Measurements from ENCODE around the gene RGS3. TPM values are rescaled to one million over a fixed set of nuclear protein-coding genes. Genes with fewer than 3 reads are reported as not detected.

The RGS3 gene
- total RNA-seq, 1 donor = 48.9 TPM

- DNase-seq (ENCODE audit: low read depth) = no peak
- H3K4me3 ChIP-seq (ENCODE audit: low read depth, low read length) = no peak overlapping the region
- TF ChIP-seq CTCF (IDR thresholded peaks at IDR 0.05; ENCODE audit: insufficient read depth, low read length) = no peak
Measured at GRCh38 chr9:113513111-113513510, 49.6 kb downstream of the RGS3 start.

- DNase-seq (ENCODE audit: low read depth) = no peak
- TF ChIP-seq CTCF (IDR thresholded peaks at IDR 0.05; ENCODE audit: insufficient read depth, low read length) = no peak
- no peak overlapping the region for H3K4me3 ChIP-seq (ENCODE audit: low read depth, low read length)
Measured at GRCh38 chr9:113513536-113513935, 50.0 kb downstream of the RGS3 start.

GRCh38 chr9:113514061-113514460 is 50.5 kb downstream of the RGS3 start:
- no peak overlapping the region for H3K4me3 ChIP-seq (ENCODE audit: low read depth, low read length)
- TF ChIP-seq CTCF (IDR thresholded peaks at IDR 0.05; ENCODE audit: insufficient read depth, low read length) = no peak
- DNase-seq (ENCODE audit: low read depth) = no peak

- H3K4me3 ChIP-seq (ENCODE audit: low read depth, low read length) = no peak overlapping the region
- no peak for DNase-seq (ENCODE audit: low read depth)
- no peak for TF ChIP-seq CTCF (IDR thresholded peaks at IDR 0.05; ENCODE audit: insufficient read depth, low read length)
Measured at GRCh38 chr9:113514748-113515147, 51.2 kb downstream of the RGS3 start.

GRCh38 chr9:113515862-113516261 is 52.3 kb downstream of the RGS3 start:
- TF ChIP-seq CTCF (IDR thresholded peaks at IDR 0.05; ENCODE audit: insufficient read depth, low read length) = no peak
- H3K4me3 ChIP-seq (ENCODE audit: low read depth, low read length) = no peak overlapping the region
- DNase-seq (ENCODE audit: low read depth) = no peak

GRCh38 chr9:113516840-113517577 is 53.5 kb downstream of the RGS3 start:
- no peak for TF ChIP-seq CTCF (IDR thresholded peaks at IDR 0.05; ENCODE audit: insufficient read depth, low read length)
- DNase-seq (ENCODE audit: low read depth) = no peak
- H3K4me3 ChIP-seq (ENCODE audit: low read depth, low read length) = no peak overlapping the region

All from fibroblast of the aortic adventitia (primary cell).